AG04450 (cell line): ENCODE data around the gene ZDHHC9. TPM values are rescaled to one million over a fixed set of nuclear protein-coding genes. Genes with fewer than 3 reads are reported as not detected.

ENCODE experiments used
- CTCF ChIA-PET: fragments of 300-600, 350-600 bp; formaldehyde crosslinking; extraction: SDS; loops from one replicate; lab custom pipeline; 2022; ENCODE audit warnings: antibody characterized with exemption, inconsistent platforms; lab: Charles Lee
- POLR2A ChIA-PET: fragments of 350-600 bp; formaldehyde crosslinking; extraction: SDS; loops from one replicate; lab custom pipeline; 2021; ENCODE audit warnings: antibody characterized with exemption, inconsistent platforms; lab: Yijun Ruan, JAX
- DNase-seq: peaks from one replicate; pipeline ENCODE4 v3.0.0-alpha.2; 2011; ENCODE audit warnings: low read depth, low spot score
- H3K27ac ChIP-seq: one replicate; pipeline ENCODE4 v1.5.1; 2012; ENCODE audit warnings: low read depth, low read length, control low read depth
- H3K27me3 ChIP-seq: one replicate; pipeline ENCODE4 v1.6.0; 2012; ENCODE audit warnings: low read length; ENCODE audit not compliant: control insufficient read depth, insufficient read depth
- H3K4me3 ChIP-seq: 2 replicates; pipeline ENCODE4 v1.5.1; 2011; ENCODE audit warnings: mild to moderate bottlenecking, low read depth, low read length, control low read depth
- H3K9me3 ChIP-seq: 2 replicates; pipeline ENCODE4 v1.5.1; 2012; ENCODE audit warnings: low read length; ENCODE audit not compliant: control insufficient read depth, insufficient read depth
- polyA plus RNA-seq: library from polyadenylated mRNA; depleted of rRNA; stranded (reverse); fragments of >200 nt; gene quantifications from 2 replicates; pipeline ENCODE4 v1.2.3, GENCODE V29; 2011
- TF ChIP-seq, protein P1 (sequence below): IDR thresholded peaks from 2 replicates; pipeline ENCODE4 v1.5.1; 2011; ENCODE audit warnings: low read depth, low read length, control low read depth, inconsistent platforms

The ZDHHC9 gene
- polyA plus RNA-seq, 1 experiment: 46.0 TPM

DNA sequence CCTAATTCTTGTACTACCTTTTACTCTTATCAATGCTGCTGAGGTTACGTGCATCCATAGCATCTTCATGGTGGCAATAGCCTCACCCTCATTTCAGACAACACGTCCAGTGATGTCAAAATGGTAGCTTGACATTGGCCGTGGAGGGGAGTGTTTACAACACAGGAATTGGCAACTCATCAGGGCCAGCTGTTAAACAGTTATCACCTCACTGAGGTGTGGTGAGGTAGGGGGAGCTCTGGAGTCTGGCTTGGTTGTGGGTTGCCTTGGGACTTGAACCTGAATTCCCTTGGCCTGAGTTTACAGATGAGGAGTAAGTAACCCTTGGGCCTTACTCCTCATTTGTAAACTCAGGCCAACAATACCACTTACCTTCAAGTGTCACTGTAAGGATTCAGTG is 53.5 kb downstream of the ZDHHC9 start:
- Histone ChIP-seq H3K27ac (no peak overlapping the region), H3K4me3 (no peak overlapping the region), H3K27me3 (no peaks in the 10 kb centered on the region), H3K9me3 (no peaks in the 10 kb centered on the region)
- CTCF ChIA-PET: no interaction called here
- DNase-seq: no peak
- TF ChIP-seq, protein P1, sequence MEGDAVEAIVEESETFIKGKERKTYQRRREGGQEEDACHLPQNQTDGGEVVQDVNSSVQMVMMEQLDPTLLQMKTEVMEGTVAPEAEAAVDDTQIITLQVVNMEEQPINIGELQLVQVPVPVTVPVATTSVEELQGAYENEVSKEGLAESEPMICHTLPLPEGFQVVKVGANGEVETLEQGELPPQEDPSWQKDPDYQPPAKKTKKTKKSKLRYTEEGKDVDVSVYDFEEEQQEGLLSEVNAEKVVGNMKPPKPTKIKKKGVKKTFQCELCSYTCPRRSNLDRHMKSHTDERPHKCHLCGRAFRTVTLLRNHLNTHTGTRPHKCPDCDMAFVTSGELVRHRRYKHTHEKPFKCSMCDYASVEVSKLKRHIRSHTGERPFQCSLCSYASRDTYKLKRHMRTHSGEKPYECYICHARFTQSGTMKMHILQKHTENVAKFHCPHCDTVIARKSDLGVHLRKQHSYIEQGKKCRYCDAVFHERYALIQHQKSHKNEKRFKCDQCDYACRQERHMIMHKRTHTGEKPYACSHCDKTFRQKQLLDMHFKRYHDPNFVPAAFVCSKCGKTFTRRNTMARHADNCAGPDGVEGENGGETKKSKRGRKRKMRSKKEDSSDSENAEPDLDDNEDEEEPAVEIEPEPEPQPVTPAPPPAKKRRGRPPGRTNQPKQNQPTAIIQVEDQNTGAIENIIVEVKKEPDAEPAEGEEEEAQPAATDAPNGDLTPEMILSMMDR: no peak
- POLR2A ChIA-PET: no interaction called here

DNA sequence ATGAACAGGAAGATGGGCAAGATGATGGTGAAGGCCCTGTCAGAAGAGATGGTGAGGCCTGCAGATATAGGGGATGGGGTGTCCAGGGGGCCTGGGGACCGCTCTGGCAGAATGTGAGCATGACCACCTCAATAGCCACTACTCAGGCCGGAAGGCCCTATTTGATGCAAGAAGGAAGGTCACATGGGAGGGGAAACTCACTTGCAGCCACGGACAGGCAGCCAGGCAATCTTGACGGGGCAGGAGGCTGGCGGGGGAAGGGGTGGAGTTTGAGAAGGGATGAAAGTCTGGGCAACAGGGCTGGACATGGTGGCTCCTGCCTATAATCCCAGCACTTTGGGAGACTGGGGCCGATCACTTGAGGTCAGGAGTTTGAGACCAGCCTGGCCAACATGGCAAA is 55.2 kb downstream of the ZDHHC9 start:
- TF ChIP-seq, protein P1: no peak
- Histone ChIP-seq H3K27ac (no peak overlapping the region), H3K27me3 (no peaks in the 10 kb centered on the region), H3K9me3 (no peaks in the 10 kb centered on the region), H3K4me3 (no peak overlapping the region)
- no peak for DNase-seq
- CTCF ChIA-PET: no interaction called here
- POLR2A ChIA-PET: no interaction called here

DNA sequence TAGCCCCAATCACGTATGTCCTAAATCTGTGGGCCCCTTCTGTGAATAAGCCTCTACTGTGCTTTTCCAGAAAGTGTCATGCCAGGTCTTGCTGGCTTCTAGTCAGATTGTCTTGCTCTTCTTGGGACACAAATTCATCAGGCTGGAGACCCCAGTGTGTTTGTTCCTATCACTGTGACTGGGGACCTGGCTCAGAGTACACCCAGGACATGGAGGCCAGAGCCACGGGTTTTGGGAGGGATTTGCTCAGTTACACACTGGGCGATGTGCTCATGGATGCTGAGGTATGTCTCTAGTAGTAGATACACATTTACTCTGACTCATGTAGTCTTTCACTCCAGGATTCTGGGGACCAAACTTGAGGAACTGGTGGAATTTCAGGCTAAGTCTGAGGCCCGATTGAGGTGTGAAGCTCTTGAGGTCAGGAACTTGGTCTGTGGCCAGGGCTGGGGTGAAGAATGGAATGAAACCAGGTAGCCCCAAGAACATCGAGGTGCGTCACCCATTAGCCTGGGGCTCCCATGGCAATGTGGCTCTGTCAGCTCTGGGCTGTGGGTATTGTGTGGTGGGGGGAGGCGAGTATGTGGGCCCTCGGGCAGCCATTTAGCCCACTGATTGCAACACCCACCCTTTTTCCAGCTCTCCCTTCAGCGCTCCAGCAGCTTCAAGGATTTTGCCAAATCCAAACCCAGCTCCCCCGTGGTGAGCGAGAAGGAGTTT is 56.2 kb downstream of the ZDHHC9 start:
- POLR2A ChIA-PET: no interaction called here
- no peak overlapping the region for H3K4me3 ChIP-seq
- DNase-seq: no peak
- CTCF ChIA-PET: no interaction called here
- peaks cover 3% of the 10 kb centered on the region for H3K27me3 ChIP-seq
- TF ChIP-seq, protein P1: no peak
- H3K27ac ChIP-seq: no peak overlapping the region
- H3K9me3 ChIP-seq: no peaks in the 10 kb centered on the region

DNA sequence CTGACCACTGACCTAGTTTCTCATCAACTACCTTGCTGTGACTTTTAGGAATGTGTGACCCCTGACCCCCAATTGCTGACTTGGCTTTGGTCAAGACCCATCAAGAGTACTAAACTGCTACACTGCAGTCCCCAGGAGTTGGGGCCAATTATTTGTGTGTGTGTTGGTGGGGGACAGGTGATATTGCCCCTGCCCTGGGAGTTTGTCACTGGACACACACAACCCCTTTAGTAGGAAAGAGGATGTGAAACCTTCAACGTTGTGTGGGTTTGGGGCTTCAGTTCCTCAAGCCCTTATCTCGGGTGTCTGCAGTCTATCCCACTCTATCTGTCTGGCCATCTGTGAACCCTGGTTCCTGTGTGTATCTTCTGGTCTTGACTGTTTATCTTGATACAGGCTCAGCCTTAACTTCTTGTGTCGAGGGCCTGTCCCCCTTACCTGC is 57.5 kb downstream of the ZDHHC9 start:
- no peak overlapping the region for H3K4me3 ChIP-seq
- DNase-seq: no peak
- H3K27me3 ChIP-seq: peaks cover 3% of the 10 kb centered on the region
- no peak overlapping the region for H3K27ac ChIP-seq
- TF ChIP-seq, protein P1: no peak
- CTCF ChIA-PET: no interaction called here
- H3K9me3 ChIP-seq: no peaks in the 10 kb centered on the region
- POLR2A ChIA-PET: no interaction called here

DNA sequence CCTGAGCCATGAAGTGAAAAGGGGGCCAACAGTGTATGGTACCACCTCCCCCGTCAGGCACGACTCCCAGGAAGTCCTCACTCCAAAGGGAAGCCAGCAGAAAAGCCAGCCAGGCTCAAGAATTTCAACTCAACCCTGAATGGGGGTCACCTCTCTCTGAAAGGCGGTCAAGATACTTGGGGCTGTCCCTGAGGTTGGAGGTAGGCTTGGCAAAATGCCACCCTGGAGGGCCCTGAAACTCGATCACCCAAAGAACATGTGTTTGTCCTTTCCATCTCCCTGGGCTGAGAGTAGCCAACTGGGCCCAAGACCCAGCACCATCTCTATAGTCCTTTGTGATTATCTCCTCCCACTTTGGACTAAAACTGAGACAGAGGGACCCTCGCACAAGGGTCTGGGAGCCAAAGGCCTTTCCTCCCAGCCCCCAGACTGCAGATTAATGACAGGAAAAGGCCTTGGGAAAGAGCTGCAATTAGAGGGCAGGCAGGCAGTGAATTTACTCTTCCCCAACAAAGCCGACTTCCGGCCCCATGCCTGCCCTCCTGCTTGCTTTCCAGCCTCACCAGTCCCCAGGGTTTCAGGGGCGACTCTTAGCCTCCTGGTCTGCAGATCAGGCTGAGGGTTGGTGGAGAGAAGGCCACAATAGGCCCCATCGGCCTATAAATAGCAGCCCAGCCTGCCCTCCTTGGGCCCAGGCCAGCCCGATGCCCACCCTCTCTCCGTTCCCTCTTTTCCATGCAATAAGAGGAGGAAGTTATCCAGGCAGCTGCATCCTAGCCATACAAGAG is 58.3 kb downstream of the ZDHHC9 start:
- no peak overlapping the region for H3K4me3 ChIP-seq
- DNase-seq: no peak
- CTCF ChIA-PET: interaction anchor here (0.6 kb wide), 1 partner anchor 545 kb away, joined by 3 read pairs; no protein-coding TSS in a partner anchor
- H3K27me3 ChIP-seq: peaks cover 3% of the 10 kb centered on the region
- TF ChIP-seq, protein P1: no peak
- no peaks in the 10 kb centered on the region for H3K9me3 ChIP-seq
- no peak overlapping the region for H3K27ac ChIP-seq
- POLR2A ChIA-PET: no interaction called here
